BLaER1 treated with 17β-estradiol and CSF1 and Interleukin-3, amounts not matched to agents 10 nM and 100 nM (cell line): ENCODE data around the gene PAPOLA.

Experiments used
- H3K27ac ChIP-seq, 11 experiments: shearing (Covaris generic); formaldehyde crosslinking; 2 replicates each; pipeline ENCODE4 v1.8.1; 2022
- H3K27me3 ChIP-seq, 11 experiments: shearing (Covaris generic); formaldehyde crosslinking; 2 replicates each; pipeline ENCODE4 v1.8.1; 2022
- H3K36me3 ChIP-seq, 11 experiments: shearing (Covaris generic); formaldehyde crosslinking; 2 replicates each; pipeline ENCODE4 v1.8.1; 2022
- H3K4me1 ChIP-seq, 10 experiments: shearing (Covaris generic); formaldehyde crosslinking; 2 replicates each; pipeline ENCODE4 v1.8.1; 2022
- H3K4me2 ChIP-seq, 11 experiments: shearing (Covaris generic); formaldehyde crosslinking; 2 replicates each; pipeline ENCODE4 v1.8.1; 2022
- H3K4me3 ChIP-seq, 10 experiments: shearing (Covaris generic); formaldehyde crosslinking; 2 replicates each; pipeline ENCODE4 v1.8.1; 2022
- H3K9ac ChIP-seq, 11 experiments: shearing (Covaris generic); formaldehyde crosslinking; 2 replicates each; pipeline ENCODE4 v1.8.1; 2022
- H3K9me3 ChIP-seq, 11 experiments: shearing (Covaris generic); formaldehyde crosslinking; replicated peaks in 1 of 11; 2 replicates each; pipeline ENCODE4 v1.8.1; 2022
- H4K20me1 ChIP-seq, 11 experiments: shearing (Covaris generic); formaldehyde crosslinking; 2 replicates each; pipeline ENCODE4 v1.8.1; 2022
- Cebpa-rat ChIP-seq, 11 experiments: shearing (Covaris generic); IDR thresholded peaks; 2 replicates each; pipeline ENCODE4 v1.8.1; 2022

The PAPOLA gene

GRCh38 chr14:96478119-96478518 is 24.1 kb upstream of the PAPOLA start:
- no peaks in the 10 kb centered on the region for H3K36me3 ChIP-seq
- no peak overlapping the region for H3K9ac ChIP-seq
- no peaks in the 10 kb centered on the region for H4K20me1 ChIP-seq
- H3K27ac ChIP-seq: no peak overlapping the region
- TF ChIP-seq Cebpa-rat (IDR thresholded peaks at IDR 0.05): no peak
- peaks cover 0 to 25% (median 5%) of the 10 kb centered on the region in 10 experiments; a peak in 12 of 20 replicates for H3K4me1 ChIP-seq
- H3K27me3 ChIP-seq: no peaks in the 10 kb centered on the region
- no peaks in the 10 kb centered on the region for H3K9me3 ChIP-seq
- no peak overlapping the region for H3K4me3 ChIP-seq
- H3K4me2 ChIP-seq: peak overlapping the region in 7 of 11 experiments; percentile 26 to 53 (median 48); a peak in 11 of 22 replicates

GRCh38 chr14:96479435-96480146 is 22.6 kb upstream of the PAPOLA start:
- Histone ChIP-seq H3K27me3 (no peaks in the 10 kb centered on the region), H3K27ac (no peak overlapping the region), H3K4me1 (peaks cover 0 to 18% (median 12%) of the 10 kb centered on the region in 10 experiments; a peak in 14 of 20 replicates), H3K9ac (no peak overlapping the region), H3K36me3 (no peaks in the 10 kb centered on the region), H3K4me3 (no peak overlapping the region), H3K9me3 (0 out of 22 replicates have a peak, but pooled peaks cover 0 to under 1% (median 0%) of the 10 kb centered on the region in 11 experiments), H3K4me2 (no peak overlapping the region), H4K20me1 (no peaks in the 10 kb centered on the region)
- TF ChIP-seq Cebpa-rat (IDR thresholded peaks at IDR 0.05): no peak

GRCh38 chr14:96481731-96482314 is 20.4 kb upstream of the PAPOLA start:
- Histone ChIP-seq H3K4me1 (peaks cover 3 to 34% (median 28%) of the 10 kb centered on the region in 10 experiments), H3K9me3 (0 out of 22 replicates have a peak, but pooled peaks cover 0 to 4% (median 0%) of the 10 kb centered on the region in 11 experiments), H4K20me1 (no peaks in the 10 kb centered on the region), H3K27me3 (no peaks in the 10 kb centered on the region), H3K36me3 (no peaks in the 10 kb centered on the region), H3K27ac (no peak overlapping the region), H3K4me2 (no peak overlapping the region), H3K9ac (no peak overlapping the region), H3K4me3 (no peak overlapping the region)
- TF ChIP-seq Cebpa-rat (IDR thresholded peaks at IDR 0.05): no peak

GRCh38 chr14:96482986-96483385 is 19.2 kb upstream of the PAPOLA start:
- Histone ChIP-seq H3K4me2 (no peak overlapping the region), H3K4me1 (peaks cover 6 to 40% (median 33%) of the 10 kb centered on the region in 10 experiments), H3K27ac (no peak overlapping the region), H3K4me3 (no peak overlapping the region), H3K9ac (no peak overlapping the region), H3K9me3 (0 out of 22 replicates have a peak, but pooled peaks cover 0 to 4% (median 0%) of the 10 kb centered on the region in 11 experiments), H4K20me1 (no peaks in the 10 kb centered on the region), H3K27me3 (no peaks in the 10 kb centered on the region), H3K36me3 (no peaks in the 10 kb centered on the region)
- TF ChIP-seq Cebpa-rat (IDR thresholded peaks at IDR 0.05): no peak

- H3K4me3 ChIP-seq: no peak overlapping the region
- no peaks in the 10 kb centered on the region for H4K20me1 ChIP-seq
- no peaks in the 10 kb centered on the region for H3K27me3 ChIP-seq
- peak overlapping the region in 3 of 11 experiments; percentile 1 to 12 (median 6); a peak in 3 of 22 replicates for H3K27ac ChIP-seq
- no peaks in the 10 kb centered on the region for H3K36me3 ChIP-seq
- H3K4me2 ChIP-seq: peak overlapping the region in 7 of 11 experiments; percentile 7 to 49 (median 26); a peak in 9 of 22 replicates
- H3K9me3 ChIP-seq: peaks cover 0 to 6% (median 1%) of the 10 kb centered on the region in 11 experiments; a peak in 7 of 22 replicates
- no peak overlapping the region for H3K9ac ChIP-seq
- peaks cover 6 to 36% (median 29%) of the 10 kb centered on the region in 10 experiments for H3K4me1 ChIP-seq
- no peak for TF ChIP-seq Cebpa-rat (IDR thresholded peaks at IDR 0.05)
Observed at GRCh38 chr14:96484399-96484798, 17.8 kb upstream of the PAPOLA start.

GRCh38 chr14:96486705-96487104 is 15.5 kb upstream of the PAPOLA start:
- Histone ChIP-seq H3K9ac (peak overlapping the region in 4 of 11 experiments; percentile 12 to 51 (median 45); a peak in 8 of 22 replicates), H3K4me1 (peaks cover 6 to 38% (median 30%) of the 10 kb centered on the region in 10 experiments), H3K4me3 (peak overlapping the region in 3 of 10 experiments; percentile 23 to 45 (median 35); a peak in 4 of 20 replicates), H3K4me2 (peak overlapping the region; percentile 10 to 80 (median 74); a peak in 21 of 22 replicates), H3K36me3 (no peaks in the 10 kb centered on the region), H4K20me1 (no peaks in the 10 kb centered on the region), H3K27ac (peak overlapping the region in 9 of 11 experiments; percentile 10 to 72 (median 50); a peak in 12 of 22 replicates), H3K27me3 (no peaks in the 10 kb centered on the region), H3K9me3 (peaks cover 0 to 15% (median 7%) of the 10 kb centered on the region in 11 experiments; a peak in 8 of 22 replicates)
- TF ChIP-seq Cebpa-rat (IDR thresholded peaks at IDR 0.05): no peak

GRCh38 chr14:96489327-96489726 is 12.9 kb upstream of the PAPOLA start:
- no peaks in the 10 kb centered on the region for H4K20me1 ChIP-seq
- TF ChIP-seq Cebpa-rat (IDR thresholded peaks at IDR 0.05): no peak
- H3K27ac ChIP-seq: no peak overlapping the region
- no peak overlapping the region for H3K4me2 ChIP-seq
- no peaks in the 10 kb centered on the region for H3K36me3 ChIP-seq
- H3K9ac ChIP-seq: no peak overlapping the region
- no peak overlapping the region for H3K4me3 ChIP-seq
- peaks cover 20 to 59% (median 51%) of the 10 kb centered on the region in 10 experiments for H3K4me1 ChIP-seq
- H3K27me3 ChIP-seq: no peaks in the 10 kb centered on the region
- peaks cover 0 to 15% (median 7%) of the 10 kb centered on the region in 11 experiments; a peak in 8 of 22 replicates for H3K9me3 ChIP-seq

- no peak for TF ChIP-seq Cebpa-rat (IDR thresholded peaks at IDR 0.05)
- Histone ChIP-seq H3K9me3 (peaks cover 0 to 15% (median 7%) of the 10 kb centered on the region in 11 experiments; a peak in 8 of 22 replicates), H3K27me3 (no peaks in the 10 kb centered on the region), H3K36me3 (no peaks in the 10 kb centered on the region), H4K20me1 (no peaks in the 10 kb centered on the region), H3K9ac (no peak overlapping the region), H3K4me2 (peak overlapping the region; percentile 3 to 70 (median 48); a peak in 21 of 22 replicates), H3K27ac (no peak overlapping the region), H3K4me1 (peaks cover 37 to 61% (median 49%) of the 10 kb centered on the region in 10 experiments), H3K4me3 (no peak overlapping the region)
Observed at GRCh38 chr14:96493178-96493577, 9.0 kb upstream of the PAPOLA start.

GRCh38 chr14:96494331-96494730 is 7.9 kb upstream of the PAPOLA start:
- peaks cover 0 to 14% (median 7%) of the 10 kb centered on the region in 11 experiments; a peak in 8 of 22 replicates for H3K9me3 ChIP-seq
- H3K9ac ChIP-seq: no peak overlapping the region
- H3K4me3 ChIP-seq: no peak overlapping the region
- no peaks in the 10 kb centered on the region for H3K27me3 ChIP-seq
- H3K27ac ChIP-seq: no peak overlapping the region
- TF ChIP-seq Cebpa-rat (IDR thresholded peaks at IDR 0.05): no peak
- H3K4me1 ChIP-seq: peaks cover 40 to 69% (median 53%) of the 10 kb centered on the region in 10 experiments
- no peaks in the 10 kb centered on the region for H3K36me3 ChIP-seq
- H3K4me2 ChIP-seq: peak overlapping the region in 7 of 11 experiments; percentile 6 to 70 (median 48); a peak in 7 of 22 replicates
- H4K20me1 ChIP-seq: no peaks in the 10 kb centered on the region
